NCI-H2227 (cell line): ENCODE measurements around the gene APLN.

Source experiments
- DNase-seq: peaks from one replicate; lab custom pipeline; 2025; ENCODE audit not compliant: unreplicated experiment; lab: John Stamatoyannopoulos, UW

Gene APLN

DNA sequence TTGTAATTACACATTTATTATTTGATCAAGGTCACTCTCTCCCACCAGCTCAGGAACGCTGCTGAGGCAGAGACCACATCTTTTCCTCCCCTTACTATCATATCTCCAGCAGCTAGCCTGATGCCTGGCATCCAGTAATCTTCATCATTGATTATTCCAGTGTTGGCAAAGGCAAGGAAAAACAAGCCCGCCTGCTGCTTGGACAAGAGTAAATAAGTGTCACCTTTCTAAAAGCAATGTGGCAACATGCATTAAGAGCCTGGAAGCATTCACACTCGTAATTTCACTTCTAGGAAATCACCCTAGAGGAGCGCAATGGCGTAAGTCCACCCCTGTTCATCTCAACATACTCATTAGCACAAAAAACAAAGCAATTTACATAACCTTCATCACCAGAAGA is 54.8 kb downstream of the APLN start:
- DNase-seq, result no peak

GRCh38 chrX:129599499-129599898 is 55.3 kb downstream of the APLN start:
- DNase-seq, result no peak

- DNase-seq, result no peak
Observed at GRCh38 chrX:129597905-129598304, 56.9 kb downstream of the APLN start.

- DNase-seq, result no peak
Observed at GRCh38 chrX:129596077-129596476, 58.7 kb downstream of the APLN start.
